ENCODE results near the gene BGLAP.

Gene BGLAP

DNA sequence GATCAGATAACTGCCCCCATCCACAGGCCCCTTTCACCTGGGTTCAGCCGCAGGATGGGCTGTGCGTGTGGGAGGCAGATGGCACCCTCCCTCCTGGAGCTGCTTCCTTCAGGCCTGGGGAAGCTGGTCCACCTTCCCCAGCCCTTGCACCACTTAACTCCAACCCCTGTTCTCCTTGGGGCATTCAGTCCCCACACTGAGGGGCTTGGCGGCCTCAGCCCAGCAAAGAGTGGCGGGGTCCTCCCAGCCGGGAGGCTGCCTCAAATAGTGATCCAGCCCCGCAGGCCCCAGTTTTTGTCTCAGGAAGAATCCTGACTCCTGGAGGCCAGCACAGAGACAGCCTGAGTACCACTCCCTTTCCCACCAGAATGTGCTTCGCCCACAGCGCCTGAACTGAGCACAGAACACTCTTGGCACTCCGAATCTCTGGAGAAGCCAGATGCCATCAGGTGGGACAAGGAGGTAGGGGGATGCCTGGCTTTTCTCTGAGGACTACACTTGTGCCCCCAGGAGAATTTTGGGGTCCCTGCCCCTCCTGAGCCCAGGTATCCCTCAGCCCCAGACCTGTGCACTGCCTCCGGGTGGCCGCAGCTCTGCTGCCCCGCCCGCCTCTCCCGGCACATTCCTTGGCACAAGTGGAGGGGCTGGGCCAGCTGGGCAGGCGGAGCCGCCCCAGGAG, 4.9 kb downstream of the BGLAP start:
- no peak overlapping the region for H3K4me3 ChIP-seq (ENCODE audit: low read depth, low read length)
- TF ChIP-seq, protein P1, sequence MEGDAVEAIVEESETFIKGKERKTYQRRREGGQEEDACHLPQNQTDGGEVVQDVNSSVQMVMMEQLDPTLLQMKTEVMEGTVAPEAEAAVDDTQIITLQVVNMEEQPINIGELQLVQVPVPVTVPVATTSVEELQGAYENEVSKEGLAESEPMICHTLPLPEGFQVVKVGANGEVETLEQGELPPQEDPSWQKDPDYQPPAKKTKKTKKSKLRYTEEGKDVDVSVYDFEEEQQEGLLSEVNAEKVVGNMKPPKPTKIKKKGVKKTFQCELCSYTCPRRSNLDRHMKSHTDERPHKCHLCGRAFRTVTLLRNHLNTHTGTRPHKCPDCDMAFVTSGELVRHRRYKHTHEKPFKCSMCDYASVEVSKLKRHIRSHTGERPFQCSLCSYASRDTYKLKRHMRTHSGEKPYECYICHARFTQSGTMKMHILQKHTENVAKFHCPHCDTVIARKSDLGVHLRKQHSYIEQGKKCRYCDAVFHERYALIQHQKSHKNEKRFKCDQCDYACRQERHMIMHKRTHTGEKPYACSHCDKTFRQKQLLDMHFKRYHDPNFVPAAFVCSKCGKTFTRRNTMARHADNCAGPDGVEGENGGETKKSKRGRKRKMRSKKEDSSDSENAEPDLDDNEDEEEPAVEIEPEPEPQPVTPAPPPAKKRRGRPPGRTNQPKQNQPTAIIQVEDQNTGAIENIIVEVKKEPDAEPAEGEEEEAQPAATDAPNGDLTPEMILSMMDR (IDR thresholded peaks at IDR 0.05; ENCODE audit: low read depth, low read length), result no peak

DNA sequence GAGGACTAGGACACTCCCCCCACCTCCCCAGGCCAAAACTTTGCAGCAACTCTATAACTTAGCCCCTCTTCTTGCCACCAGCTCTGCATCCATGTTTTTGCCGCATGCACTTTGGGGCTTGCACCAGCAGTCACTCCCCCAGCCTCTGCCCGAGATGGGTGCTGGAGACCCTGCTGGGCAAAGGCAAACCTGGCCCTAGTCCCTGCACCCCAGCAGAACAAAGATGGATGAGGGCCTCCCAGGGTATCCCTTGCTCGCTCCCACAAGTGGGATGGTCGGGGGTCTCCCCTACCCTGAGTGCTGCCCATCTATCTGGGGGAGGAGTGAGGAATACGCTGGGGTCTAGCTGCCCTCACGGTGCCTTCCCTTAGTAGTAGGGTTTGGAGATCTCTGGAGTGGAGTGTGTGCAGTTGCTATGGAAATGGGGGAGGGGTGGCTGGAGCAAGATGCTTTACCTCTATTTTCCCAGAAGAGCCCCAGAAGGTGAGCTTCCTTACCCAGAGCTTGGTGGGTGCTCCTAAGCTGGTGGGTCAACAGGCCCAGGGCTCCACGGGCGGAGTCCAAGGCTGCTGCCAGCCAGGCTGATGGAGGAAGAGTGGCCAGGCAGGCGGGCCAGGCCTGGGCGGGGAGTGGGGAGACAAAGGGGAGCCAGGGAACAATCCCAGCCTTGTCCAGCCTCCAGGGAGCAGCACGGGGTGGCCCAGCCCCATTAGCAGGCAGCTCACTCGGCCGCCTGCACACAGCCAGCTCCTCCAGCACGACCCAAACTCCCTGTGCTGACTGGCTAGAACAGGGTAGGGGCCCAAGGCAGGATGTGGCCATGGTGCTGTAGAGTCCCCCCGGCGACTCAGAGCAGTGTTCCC, 5.7 kb downstream of the BGLAP start, which contains the start of gene PAQR6:
TSS of gene PAQR6 (minus strand) at position 597 of the 863 bp plus-strand sequence. CDS start 1,325 bp downstream, outside the sequence.
- no peak within 1 kb of the TSS for H3K4me3 ChIP-seq (ENCODE audit: low read depth, low read length)
- TF ChIP-seq, protein P1 (IDR thresholded peaks at IDR 0.05; ENCODE audit: low read depth, low read length), result no peak

GRCh38 chr1:156248323-156248683, 6.3 kb downstream of the BGLAP start:
- no peak overlapping the region for H3K4me3 ChIP-seq (ENCODE audit: low read depth, low read length)
- TF ChIP-seq, protein P1 (IDR thresholded peaks at IDR 0.05; ENCODE audit: low read depth, low read length), result no peak

- H3K4me3 ChIP-seq (ENCODE audit: low read depth, low read length), result no peak overlapping the region
- TF ChIP-seq, protein P1 (IDR thresholded peaks at IDR 0.05; ENCODE audit: low read depth, low read length), result no peak
These were observed 7.6 kb downstream of the BGLAP start for GRCh38 chr1:156249593-156249992.

- TF ChIP-seq, protein P1 (IDR thresholded peaks at IDR 0.05; ENCODE audit: low read depth, low read length), result no peak
- no peak overlapping the region for H3K4me3 ChIP-seq (ENCODE audit: low read depth, low read length)
These were observed 9.5 kb downstream of the BGLAP start for GRCh38 chr1:156251527-156251926.

DNA sequence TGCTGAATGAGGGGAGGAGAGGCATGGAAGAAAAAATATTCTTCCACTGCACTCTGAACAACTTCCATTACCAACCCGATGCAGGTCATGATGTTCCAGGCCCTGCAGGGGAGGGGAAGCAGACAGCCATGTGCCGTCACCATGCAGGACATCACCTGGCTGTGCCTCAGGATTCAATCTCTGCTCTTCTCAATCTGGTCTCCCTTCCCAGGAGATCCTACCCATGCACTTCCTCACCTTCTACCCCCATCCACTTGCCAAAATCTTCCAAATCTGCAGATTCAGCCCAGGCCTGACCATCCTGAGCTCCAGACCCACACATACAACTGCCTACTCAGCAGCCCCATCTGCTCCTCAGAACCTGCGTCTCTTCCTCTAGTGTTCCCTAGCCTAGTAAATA, 11.7 kb downstream of the BGLAP start:
- TF ChIP-seq, protein P1 (IDR thresholded peaks at IDR 0.05; ENCODE audit: low read depth, low read length), result no peak

DNA sequence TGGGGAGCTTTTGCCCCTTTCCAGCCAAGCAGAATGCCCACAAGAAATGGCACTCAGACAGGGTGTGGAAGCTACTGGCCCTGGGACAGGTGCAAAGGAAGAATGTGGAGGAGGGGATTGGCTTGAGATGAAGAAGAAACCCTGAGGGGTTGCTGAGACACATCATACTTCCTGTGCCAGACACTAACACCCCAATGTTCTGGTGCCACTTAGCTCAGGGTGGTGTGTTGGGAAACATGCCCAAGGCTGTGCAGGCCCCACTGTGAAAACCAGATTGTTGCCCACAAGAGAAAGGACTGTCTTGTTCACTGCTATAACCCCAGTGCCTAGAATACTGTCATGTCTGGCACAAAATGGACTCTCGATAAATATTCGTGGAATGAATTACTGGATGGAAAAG, 15.7 kb downstream of the BGLAP start:
- TF ChIP-seq, protein P1 (IDR thresholded peaks at IDR 0.05; ENCODE audit: low read depth, low read length), result no peak
- no peak overlapping the region for H3K4me3 ChIP-seq (ENCODE audit: low read depth, low read length)

More for the DNA sequence above, 11.7 kb downstream of the BGLAP start:
- no peak overlapping the region for H3K4me3 ChIP-seq (ENCODE audit: low read depth, low read length)
